Muscle layer of duodenum (tissue), 2 donors: ENCODE data around the gene TAF4.

ENCODE experiments used
- H3K27ac ChIP-seq: one replicate; pipeline ENCODE4 v1.7.0; 2013; ENCODE audit warnings: mild to moderate bottlenecking, low read length
- H3K27me3 ChIP-seq: one replicate; pipeline ENCODE4 v1.7.0; 2013; ENCODE audit warnings: low read depth, mild to moderate bottlenecking, control low read depth, low read length
- H3K36me3 ChIP-seq, 2 donors: one replicate each; pipeline ENCODE4 v1.7.0; 2013; ENCODE audit warnings: low read length in 2 of 2, control low read depth in 1 of 2, mild to moderate bottlenecking in 1 of 2; ENCODE audit not compliant: insufficient read depth in 2 of 2, control insufficient read depth in 1 of 2
- H3K4me1 ChIP-seq, 2 donors: one replicate each; pipeline ENCODE4 v1.7.0; 2013; ENCODE audit warnings: low read length in 2 of 2, mild to moderate bottlenecking in 2 of 2, control low read depth in 1 of 2, moderate library complexity in 1 of 2; ENCODE audit not compliant: insufficient read depth in 2 of 2, control insufficient read depth in 1 of 2
- H3K4me3 ChIP-seq, 2 donors: one replicate each; pipeline ENCODE4 v1.7.0; 2013; ENCODE audit warnings: low read length in 2 of 2, low read depth in 1 of 2, mild to moderate bottlenecking in 1 of 2
- H3K9me3 ChIP-seq, 2 donors: one replicate each; pipeline ENCODE4 v1.7.0; 2013; ENCODE audit warnings: low read length in 2 of 2, control low read depth in 1 of 2, mild to moderate bottlenecking in 1 of 2; ENCODE audit not compliant: control insufficient read depth in 1 of 2
- donor health status: healthy.

Gene TAF4, protein sequence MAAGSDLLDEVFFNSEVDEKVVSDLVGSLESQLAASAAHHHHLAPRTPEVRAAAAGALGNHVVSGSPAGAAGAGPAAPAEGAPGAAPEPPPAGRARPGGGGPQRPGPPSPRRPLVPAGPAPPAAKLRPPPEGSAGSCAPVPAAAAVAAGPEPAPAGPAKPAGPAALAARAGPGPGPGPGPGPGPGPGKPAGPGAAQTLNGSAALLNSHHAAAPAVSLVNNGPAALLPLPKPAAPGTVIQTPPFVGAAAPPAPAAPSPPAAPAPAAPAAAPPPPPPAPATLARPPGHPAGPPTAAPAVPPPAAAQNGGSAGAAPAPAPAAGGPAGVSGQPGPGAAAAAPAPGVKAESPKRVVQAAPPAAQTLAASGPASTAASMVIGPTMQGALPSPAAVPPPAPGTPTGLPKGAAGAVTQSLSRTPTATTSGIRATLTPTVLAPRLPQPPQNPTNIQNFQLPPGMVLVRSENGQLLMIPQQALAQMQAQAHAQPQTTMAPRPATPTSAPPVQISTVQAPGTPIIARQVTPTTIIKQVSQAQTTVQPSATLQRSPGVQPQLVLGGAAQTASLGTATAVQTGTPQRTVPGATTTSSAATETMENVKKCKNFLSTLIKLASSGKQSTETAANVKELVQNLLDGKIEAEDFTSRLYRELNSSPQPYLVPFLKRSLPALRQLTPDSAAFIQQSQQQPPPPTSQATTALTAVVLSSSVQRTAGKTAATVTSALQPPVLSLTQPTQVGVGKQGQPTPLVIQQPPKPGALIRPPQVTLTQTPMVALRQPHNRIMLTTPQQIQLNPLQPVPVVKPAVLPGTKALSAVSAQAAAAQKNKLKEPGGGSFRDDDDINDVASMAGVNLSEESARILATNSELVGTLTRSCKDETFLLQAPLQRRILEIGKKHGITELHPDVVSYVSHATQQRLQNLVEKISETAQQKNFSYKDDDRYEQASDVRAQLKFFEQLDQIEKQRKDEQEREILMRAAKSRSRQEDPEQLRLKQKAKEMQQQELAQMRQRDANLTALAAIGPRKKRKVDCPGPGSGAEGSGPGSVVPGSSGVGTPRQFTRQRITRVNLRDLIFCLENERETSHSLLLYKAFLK

DNA sequence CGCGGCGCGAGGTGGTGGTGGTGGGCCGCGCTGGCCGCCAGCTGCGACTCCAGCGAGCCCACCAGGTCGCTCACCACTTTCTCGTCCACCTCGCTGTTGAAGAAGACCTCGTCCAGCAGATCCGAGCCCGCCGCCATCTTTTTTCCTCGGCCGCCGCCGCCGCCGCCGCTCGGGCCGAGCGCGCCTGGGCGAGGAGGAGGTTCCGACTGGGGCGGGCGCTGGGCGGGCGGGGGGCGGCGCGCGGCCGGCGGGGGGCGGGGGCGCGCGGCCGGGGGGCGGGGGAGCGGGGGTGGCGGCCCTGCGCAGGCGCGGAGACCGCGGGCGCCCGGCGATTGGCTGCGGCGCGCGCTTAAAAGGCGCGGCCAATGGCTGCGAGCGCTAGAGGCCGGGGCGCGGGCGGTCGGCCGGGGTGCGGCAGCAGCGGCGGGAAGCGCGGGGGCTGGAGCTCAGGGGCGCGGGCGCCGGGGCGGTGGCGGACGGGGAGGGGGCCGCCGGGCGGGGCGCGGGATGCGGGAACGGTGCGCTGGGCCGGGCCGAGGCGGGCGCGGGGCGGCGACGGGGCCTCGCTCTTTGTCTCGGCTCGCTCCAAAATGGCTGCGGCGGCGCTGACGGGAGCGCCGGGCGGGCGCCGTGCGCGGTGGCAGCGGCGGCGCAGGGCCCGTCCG, at the start of gene TAF4:
Gene TAF4 (minus strand): TSS at position 208 of the 665 bp plus-strand sequence. CDS start 71 bp downstream, at position 137.
- Histone ChIP-seq H3K4me1 (peaks cover 8 to 34% of the 10 kb centered on the region in 2 donors), H3K27me3 (no peaks in the 10 kb centered on the region), H3K4me3 (peak within 1 kb of the TSS; percentile 60 to 74), H3K9me3 (no peaks in the 10 kb centered on the region), H3K27ac (peak within 1 kb of the TSS; percentile 71), H3K36me3 (peaks cover 0 to 5% of the 10 kb centered on the region in 2 donors)

GRCh38 chr20:62114894-62115293, 49.2 kb upstream of the TAF4 start:
- Histone ChIP-seq H3K9me3 (peaks cover 12 to 27% of the 10 kb centered on the region in 2 donors), H3K27ac (no peak overlapping the region), H3K36me3 (no peaks in the 10 kb centered on the region), H3K4me1 (no peaks in the 10 kb centered on the region), H3K27me3 (peaks cover 7% of the 10 kb centered on the region), H3K4me3 (no peak overlapping the region)

DNA sequence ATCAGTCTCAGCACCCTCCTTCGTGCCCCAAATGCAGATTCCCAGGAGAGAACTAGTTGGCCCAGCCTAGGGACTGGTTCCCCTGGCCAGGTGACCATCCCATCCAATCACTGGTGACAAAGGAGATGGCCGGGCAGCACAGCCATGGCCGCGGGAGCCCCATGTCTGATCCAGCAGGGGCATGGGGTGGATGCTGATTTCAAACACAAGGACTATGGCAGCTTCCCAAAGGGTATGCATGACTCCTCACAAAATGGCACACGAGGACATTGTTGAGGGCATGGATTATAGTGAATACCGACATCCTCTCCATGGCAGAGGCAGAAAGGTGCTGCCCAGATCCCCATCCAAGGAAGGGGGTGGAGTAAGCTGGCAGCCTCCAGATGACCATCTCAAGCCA, 46.7 kb upstream of the TAF4 start:
- peaks cover 4% of the 10 kb centered on the region for H3K27me3 ChIP-seq
- no peaks in the 10 kb centered on the region for H3K36me3 ChIP-seq
- no peak overlapping the region for H3K4me3 ChIP-seq
- no peak overlapping the region for H3K27ac ChIP-seq
- H3K9me3 ChIP-seq: peaks cover 19 to 49% of the 10 kb centered on the region in 2 donors
- H3K4me1 ChIP-seq: no peaks in the 10 kb centered on the region

DNA sequence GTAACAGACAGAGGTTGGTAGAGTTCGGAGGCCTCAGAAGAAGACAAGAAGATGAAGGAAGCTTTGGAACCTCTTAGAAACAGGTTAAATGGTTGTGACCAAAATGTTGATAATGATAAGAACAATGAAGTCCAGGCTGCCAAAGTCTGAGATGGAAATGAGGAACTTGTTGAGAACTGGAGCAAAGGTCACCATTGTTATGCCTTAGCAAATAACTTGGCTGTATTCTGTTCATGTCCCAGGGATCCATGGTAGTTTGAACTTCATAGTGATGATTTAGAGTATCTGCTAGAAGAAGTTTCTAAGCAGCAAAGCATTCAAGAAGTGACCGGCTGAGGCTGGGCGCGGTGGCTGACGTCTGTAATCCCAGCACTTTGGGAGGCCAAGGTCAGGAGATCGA, 45.5 kb upstream of the TAF4 start:
- Histone ChIP-seq H3K27ac (no peak overlapping the region), H3K9me3 (peaks cover 19 to 53% of the 10 kb centered on the region in 2 donors), H3K27me3 (no peaks in the 10 kb centered on the region), H3K4me3 (no peak overlapping the region), H3K36me3 (no peaks in the 10 kb centered on the region), H3K4me1 (no peaks in the 10 kb centered on the region)

DNA sequence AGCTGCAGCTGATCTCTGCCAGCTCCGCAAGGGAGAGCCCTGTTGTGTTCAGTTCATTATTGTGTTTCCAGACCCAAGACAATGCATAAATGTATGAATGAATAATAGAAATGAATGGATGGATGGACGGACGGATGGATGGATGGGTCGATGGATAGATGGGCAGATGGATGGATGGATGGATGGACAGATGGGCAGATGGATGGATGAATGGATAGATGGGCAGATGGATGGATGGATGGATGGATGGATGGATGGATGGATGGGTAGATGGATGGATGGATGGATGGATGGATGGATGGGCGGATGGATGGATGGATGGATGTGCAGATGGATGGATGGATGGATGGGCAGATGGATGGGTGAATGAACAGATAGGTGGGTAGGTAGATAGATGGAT, 39.9 kb upstream of the TAF4 start:
- Histone ChIP-seq H3K27ac (no peak overlapping the region), H3K36me3 (no peaks in the 10 kb centered on the region), H3K27me3 (no peaks in the 10 kb centered on the region), H3K9me3 (peaks cover 7 to 41% of the 10 kb centered on the region in 2 donors), H3K4me3 (no peak overlapping the region), H3K4me1 (no peaks in the 10 kb centered on the region)

DNA sequence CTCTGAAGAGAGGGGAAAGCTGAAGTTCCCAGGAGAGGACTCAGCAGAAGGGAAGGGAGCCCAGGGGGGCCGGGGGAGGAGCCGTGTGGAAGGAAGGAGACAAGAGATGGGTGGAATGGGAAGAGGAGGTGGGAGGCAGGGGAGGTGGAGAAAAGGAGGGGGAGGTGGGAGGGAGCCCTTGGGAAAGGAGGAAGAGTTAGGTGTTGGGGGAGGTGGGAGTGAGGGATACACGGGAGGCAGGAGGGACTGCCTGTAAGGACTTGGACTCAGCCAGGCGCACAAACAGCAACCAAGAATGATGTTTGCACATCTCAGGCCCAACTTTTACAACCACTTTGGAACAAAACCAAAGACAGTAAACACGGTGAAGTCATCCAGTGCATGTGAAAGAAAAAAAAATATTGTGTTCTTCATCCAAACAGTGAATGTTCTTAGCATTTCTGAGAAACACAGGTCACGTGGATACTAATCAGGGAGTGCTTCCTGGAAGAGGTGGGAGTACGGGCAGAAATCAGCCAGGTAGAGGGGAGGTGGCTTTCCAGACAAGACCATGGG, 39.2 kb upstream of the TAF4 start:
- H3K9me3 ChIP-seq: peaks cover 7 to 40% of the 10 kb centered on the region in 2 donors

GRCh38 chr20:62104234-62104789, 38.6 kb upstream of the TAF4 start:
- Histone ChIP-seq H3K27me3 (no peaks in the 10 kb centered on the region), H3K4me3 (no peak overlapping the region), H3K36me3 (no peaks in the 10 kb centered on the region), H3K4me1 (no peaks in the 10 kb centered on the region), H3K9me3 (peaks cover 5 to 37% of the 10 kb centered on the region in 2 donors), H3K27ac (no peak overlapping the region)

More for the DNA sequence above, 39.2 kb upstream of the TAF4 start:
- Histone ChIP-seq H3K4me3 (no peak overlapping the region), H3K27ac (no peak overlapping the region), H3K27me3 (no peaks in the 10 kb centered on the region), H3K36me3 (no peaks in the 10 kb centered on the region), H3K4me1 (no peaks in the 10 kb centered on the region)

DNA sequence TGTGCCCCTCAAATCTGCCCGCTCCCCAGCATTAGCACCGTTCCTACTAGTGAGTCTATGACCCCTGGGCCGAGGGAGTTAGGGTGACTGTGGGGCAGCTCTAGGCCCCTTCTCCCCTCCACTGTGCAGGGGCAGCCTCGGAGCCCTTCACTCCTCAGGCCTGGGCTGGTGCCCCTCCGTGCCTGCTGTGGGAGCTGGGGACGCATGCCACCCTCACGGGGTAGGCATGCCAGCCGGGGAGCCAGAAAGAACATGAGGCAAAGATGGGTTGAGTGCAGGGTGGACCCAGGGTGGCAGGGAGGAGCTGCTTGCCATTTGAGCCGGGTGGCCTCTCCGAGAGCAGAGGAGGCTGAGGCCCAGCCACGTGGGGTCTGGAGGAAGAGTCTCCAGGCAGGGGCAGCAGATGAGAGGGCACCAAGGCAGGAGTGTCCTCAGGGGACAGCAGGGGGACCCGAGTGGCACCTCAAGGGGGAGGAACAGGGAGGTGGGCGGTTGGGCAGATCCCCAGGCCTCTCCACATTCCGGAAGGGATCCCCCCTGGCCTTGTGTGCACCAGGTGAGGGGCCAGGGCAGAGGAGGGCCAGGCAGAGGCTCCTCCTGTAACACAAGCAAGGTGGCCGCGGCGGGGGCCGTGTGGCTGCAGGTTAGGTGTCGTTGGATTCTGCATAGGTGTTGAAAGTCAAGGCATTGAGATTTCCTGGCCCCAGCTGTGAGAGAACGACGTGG, 38.0 kb upstream of the TAF4 start:
- Histone ChIP-seq H3K9me3 (peaks cover 0 to 30% of the 10 kb centered on the region in 2 donors), H3K4me3 (no peak overlapping the region), H3K4me1 (no peaks in the 10 kb centered on the region), H3K27me3 (no peaks in the 10 kb centered on the region), H3K27ac (no peak overlapping the region), H3K36me3 (no peaks in the 10 kb centered on the region)

- Histone ChIP-seq H3K4me3 (no peak overlapping the region), H3K4me1 (no peaks in the 10 kb centered on the region), H3K9me3 (peaks cover 0 to 14% of the 10 kb centered on the region in 2 donors), H3K36me3 (no peaks in the 10 kb centered on the region), H3K27ac (no peak overlapping the region), H3K27me3 (no peaks in the 10 kb centered on the region)
Observed at GRCh38 chr20:62101078-62101477, 35.4 kb upstream of the TAF4 start.

GRCh38 chr20:62097881-62098407, 32.3 kb upstream of the TAF4 start:
- Histone ChIP-seq H3K9me3 (peaks cover 0 to 8% of the 10 kb centered on the region in 2 donors), H3K27me3 (no peaks in the 10 kb centered on the region), H3K4me1 (no peaks in the 10 kb centered on the region), H3K4me3 (no peak overlapping the region), H3K36me3 (no peaks in the 10 kb centered on the region), H3K27ac (no peak overlapping the region)
